Duodenal mucosa (tissue), 2 donors: ENCODE results near the gene XPNPEP1.

ENCODE experiments used
- H3K27ac ChIP-seq: one replicate; pipeline ENCODE4 v1.7.0; 2013; ENCODE audit warnings: low read depth, low read length
- H3K27me3 ChIP-seq, 2 donors: one replicate each; pipeline ENCODE4 v1.7.0; 2013; ENCODE audit warnings: low read length in 2 of 2, control low read depth in 1 of 2; ENCODE audit not compliant: insufficient read depth in 2 of 2, control insufficient read depth in 1 of 2
- H3K36me3 ChIP-seq, 2 donors: one replicate each; pipeline ENCODE4 v1.7.0; 2013; ENCODE audit warnings: low read length in 2 of 2, control low read depth in 1 of 2; ENCODE audit not compliant: insufficient read depth in 2 of 2, control insufficient read depth in 1 of 2
- H3K4me1 ChIP-seq, 2 donors: one replicate each; pipeline ENCODE4 v1.7.0; 2013; ENCODE audit warnings: low read length in 2 of 2, control low read depth in 1 of 2; ENCODE audit not compliant: insufficient read depth in 2 of 2, control insufficient read depth in 1 of 2
- H3K4me3 ChIP-seq, 2 donors: one replicate each; pipeline ENCODE4 v1.7.0; 2013; ENCODE audit warnings: low read length in 2 of 2, low read depth in 1 of 2
- H3K9ac ChIP-seq, 2 donors: one replicate each; pipeline ENCODE4 v1.7.0; 2013; ENCODE audit warnings: low read length in 2 of 2, low read depth in 1 of 2
- H3K9me3 ChIP-seq, 2 donors: one replicate each; pipeline ENCODE4 v1.7.0; 2013; ENCODE audit warnings: low read length in 2 of 2, control low read depth in 1 of 2; ENCODE audit not compliant: control insufficient read depth in 1 of 2

XPNPEP1 gene

GRCh38 chr10:109886037-109886780 lies 37.1 kb downstream of the XPNPEP1 start:
- no peak overlapping the region for H3K27ac ChIP-seq
- no peak overlapping the region for H3K9ac ChIP-seq
- no peaks in the 10 kb centered on the region for H3K27me3 ChIP-seq
- no peaks in the 10 kb centered on the region for H3K9me3 ChIP-seq
- H3K36me3 ChIP-seq: peaks cover 66 to 76% of the 10 kb centered on the region in 2 donors
- H3K4me1 ChIP-seq: peaks cover 6 to 20% of the 10 kb centered on the region in 2 donors
- H3K4me3 ChIP-seq: no peak overlapping the region

DNA sequence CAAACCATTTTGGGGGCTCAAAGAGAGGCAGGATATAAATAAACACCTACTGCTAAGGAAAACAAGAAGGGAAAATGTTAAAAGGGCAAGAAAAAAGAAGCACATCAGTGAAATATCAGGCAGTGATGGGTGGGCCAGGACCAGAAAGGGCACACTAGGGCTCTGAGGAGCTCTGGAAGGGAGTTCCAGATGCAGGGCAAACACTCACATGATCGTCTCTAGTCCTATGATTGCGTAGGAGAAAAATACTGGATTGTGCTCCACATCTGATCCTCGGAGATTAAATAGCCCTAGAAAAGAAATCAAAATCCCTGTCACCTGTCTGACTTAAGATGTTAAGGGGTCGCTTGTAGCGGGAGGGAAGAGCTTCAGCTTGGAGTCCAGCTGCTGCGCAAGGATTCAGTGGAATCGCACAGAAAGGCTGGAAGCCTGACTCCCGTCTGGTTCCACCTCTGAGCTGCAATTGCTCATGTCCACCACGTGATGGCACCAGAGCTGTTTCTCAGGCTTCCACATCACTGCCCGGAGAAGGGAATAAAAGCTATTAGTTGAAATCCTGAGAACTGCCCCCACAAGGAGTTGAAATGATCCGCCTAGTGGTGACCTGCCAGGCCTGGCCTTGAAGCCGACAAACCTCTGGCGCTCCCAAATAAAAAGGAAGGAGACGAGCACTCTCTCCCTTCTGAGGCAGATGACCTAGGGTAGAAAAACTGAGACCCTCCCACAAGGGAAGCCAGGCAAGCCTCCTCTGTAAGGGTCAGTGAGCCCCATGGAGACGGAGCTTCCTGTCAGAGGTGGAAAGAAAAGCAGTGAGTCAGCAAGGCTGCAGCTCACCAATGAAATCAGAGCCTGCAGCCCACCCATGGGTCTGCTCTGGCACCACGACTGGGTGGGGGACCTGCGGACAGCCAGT lies 39.2 kb downstream of the XPNPEP1 start:
- H3K27me3 ChIP-seq: no peaks in the 10 kb centered on the region
- H3K27ac ChIP-seq: no peak overlapping the region
- peaks cover 71 to 83% of the 10 kb centered on the region in 2 donors for H3K36me3 ChIP-seq
- peaks cover 6 to 14% of the 10 kb centered on the region in 2 donors for H3K4me1 ChIP-seq
- no peak overlapping the region for H3K4me3 ChIP-seq
- no peaks in the 10 kb centered on the region for H3K9me3 ChIP-seq
- H3K9ac ChIP-seq: peak overlapping the region in 1 of 2 donors; percentile 6

- H3K4me3 ChIP-seq: no peak overlapping the region
- H3K27me3 ChIP-seq: no peaks in the 10 kb centered on the region
- H3K27ac ChIP-seq: no peak overlapping the region
- no peak overlapping the region for H3K9ac ChIP-seq
- peaks cover 67 to 79% of the 10 kb centered on the region in 2 donors for H3K36me3 ChIP-seq
- no peaks in the 10 kb centered on the region for H3K9me3 ChIP-seq
- H3K4me1 ChIP-seq: peaks cover 6 to 14% of the 10 kb centered on the region in 2 donors
These were observed 40.9 kb downstream of the XPNPEP1 start for GRCh38 chr10:109882251-109883057.

GRCh38 chr10:109881769-109882057 lies 41.6 kb downstream of the XPNPEP1 start:
- Histone ChIP-seq H3K4me1 (peaks cover 6 to 15% of the 10 kb centered on the region in 2 donors), H3K9ac (no peak overlapping the region), H3K27ac (no peak overlapping the region), H3K27me3 (no peaks in the 10 kb centered on the region), H3K9me3 (no peaks in the 10 kb centered on the region), H3K36me3 (peaks cover 64 to 79% of the 10 kb centered on the region in 2 donors), H3K4me3 (no peak overlapping the region)

GRCh38 chr10:109880886-109881768 lies 42.2 kb downstream of the XPNPEP1 start:
- Histone ChIP-seq H3K4me3 (no peak overlapping the region), H3K4me1 (peaks cover 6 to 21% of the 10 kb centered on the region in 2 donors), H3K27ac (no peak overlapping the region), H3K36me3 (peaks cover 64 to 79% of the 10 kb centered on the region in 2 donors), H3K9me3 (no peaks in the 10 kb centered on the region), H3K27me3 (no peaks in the 10 kb centered on the region), H3K9ac (no peak overlapping the region)

GRCh38 chr10:109877546-109877945 lies 45.8 kb downstream of the XPNPEP1 start:
- Histone ChIP-seq H3K4me3 (no peak overlapping the region), H3K9me3 (no peaks in the 10 kb centered on the region), H3K36me3 (peaks cover 60 to 82% of the 10 kb centered on the region in 2 donors), H3K4me1 (peaks cover 0 to 12% of the 10 kb centered on the region in 2 donors), H3K27me3 (no peaks in the 10 kb centered on the region), H3K27ac (no peak overlapping the region), H3K9ac (no peak overlapping the region)

DNA sequence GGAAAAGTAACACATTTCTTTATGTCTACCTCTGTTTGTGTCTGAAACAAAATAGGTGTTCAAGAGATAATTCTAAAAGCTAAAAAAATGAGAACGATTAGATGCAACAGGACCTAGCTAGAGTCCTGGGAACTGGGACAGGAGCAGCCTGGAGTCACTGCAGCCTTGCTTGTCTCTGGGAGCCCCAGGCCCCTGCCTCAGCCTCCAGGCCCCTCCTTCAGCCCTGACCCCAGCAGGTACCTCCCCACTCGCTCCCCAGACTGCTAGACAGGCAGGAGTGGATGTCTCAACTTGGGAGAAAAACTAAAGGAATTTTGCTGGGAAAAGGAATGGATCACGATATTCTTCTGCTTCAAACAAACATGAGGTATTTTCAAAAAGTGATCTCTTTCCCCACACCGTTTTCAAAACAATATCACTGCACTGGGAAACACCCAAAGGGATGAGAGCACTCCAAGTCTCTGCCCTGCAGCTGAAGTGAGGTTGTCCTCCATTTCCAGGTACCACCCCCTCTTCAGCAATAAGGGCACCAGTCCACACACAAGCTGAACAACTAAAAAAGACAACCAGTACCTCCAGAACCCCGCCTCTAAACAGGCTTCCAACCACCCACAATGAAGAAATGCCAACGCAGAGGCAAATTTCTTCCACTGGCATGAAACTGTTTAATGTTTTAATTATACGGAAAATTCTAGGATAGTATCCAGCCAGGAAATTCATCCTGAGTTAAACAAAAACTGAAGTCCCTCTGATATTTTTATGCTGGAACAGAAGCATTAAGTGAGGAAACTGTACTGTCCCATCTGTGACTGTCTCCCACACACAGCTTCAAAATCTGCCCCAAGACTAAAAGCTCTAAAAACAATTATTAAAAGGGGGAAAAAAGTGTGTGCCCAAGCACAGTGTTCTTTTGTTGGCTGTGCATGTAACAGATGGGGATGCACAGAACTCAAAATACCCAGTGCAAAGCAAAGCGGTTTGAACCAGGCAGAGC lies 47.2 kb downstream of the XPNPEP1 start:
- Histone ChIP-seq H3K4me3 (no peak overlapping the region), H3K27me3 (no peaks in the 10 kb centered on the region), H3K9me3 (no peaks in the 10 kb centered on the region), H3K36me3 (peaks cover 53 to 82% of the 10 kb centered on the region in 2 donors), H3K9ac (no peak overlapping the region), H3K27ac (no peak overlapping the region), H3K4me1 (peaks cover 0 to 16% of the 10 kb centered on the region in 2 donors)

DNA sequence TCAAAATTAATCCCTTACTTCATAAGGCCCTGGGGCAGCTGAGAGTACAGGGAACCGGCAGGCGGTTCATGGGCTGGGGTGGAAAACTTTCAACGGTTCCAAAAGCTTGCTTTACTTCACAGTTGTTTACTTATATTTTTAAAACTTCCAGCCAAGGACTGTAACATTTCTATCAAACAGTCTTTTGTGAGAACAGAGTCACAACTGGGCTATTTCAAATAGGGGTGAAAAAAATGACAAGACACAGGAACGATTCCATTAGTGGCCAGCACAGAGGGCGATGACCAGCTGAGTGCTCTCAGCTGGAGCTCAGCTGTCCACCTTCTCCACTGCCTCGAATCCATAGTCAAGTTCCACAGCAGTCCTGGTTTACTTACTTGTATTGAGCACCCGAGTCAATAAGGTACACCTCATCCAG lies 48.2 kb downstream of the XPNPEP1 start:
- Histone ChIP-seq H3K4me3 (no peak overlapping the region), H3K27me3 (no peaks in the 10 kb centered on the region), H3K9ac (no peak overlapping the region), H3K27ac (no peak overlapping the region), H3K4me1 (peaks cover 0 to 21% of the 10 kb centered on the region in 2 donors), H3K36me3 (peaks cover 44 to 80% of the 10 kb centered on the region in 2 donors), H3K9me3 (no peaks in the 10 kb centered on the region)
